HepG2 (cell line): ENCODE measurements around the gene SLC43A1. TPM values are rescaled to one million over a fixed set of nuclear protein-coding genes. Genes with fewer than 3 reads are reported as not detected.
A peak's percentile ranks its signal among the peaks of the same experiment; 100 is the strongest.

Source experiments
- ATAC-seq: fragments of 200-7000 bp; cut with Tn5 transposase; 3 replicates; pipeline ENCODE4 v1.9.1; 2020; ENCODE audit warnings: mild to moderate bottlenecking, moderate library complexity
- BruUV-seq: library from RNA; stranded (reverse); fragments of 400-500 nt; replicated peaks from 2 replicates; lab custom pipeline; 2021; lab: Mats Ljungman, UMichigan
- CTCF ChIA-PET: fragments of 300-600 bp; formaldehyde crosslinking; extraction: SDS; loops from one replicate; lab custom pipeline; 2021; ENCODE audit warnings: low total read pairs, inconsistent platforms, low intra/inter-chr PET ratio; lab: Yijun Ruan, JAX
- POLR2A ChIA-PET: fragments of 350-600 bp; sonication (Branson Sonifier 250); formaldehyde crosslinking; loops from one replicate; lab custom pipeline; 2020; ENCODE audit warnings: antibody characterized with exemption, inconsistent platforms; lab: Yijun Ruan, JAX
- DNase-seq: peaks from one replicate; pipeline ENCODE4 v3.0.0-alpha.2; 2015; ENCODE audit warnings: low spot score
- FAIRE-seq: peaks from 3 replicates; lab custom pipeline; 2011; peaks lifted over from hg19 to GRCh38; lab: Jason Lieb, UNC
- H2AFZ ChIP-seq: one replicate; pipeline ENCODE4 v1.6.1; 2011; ENCODE audit warnings: low read length, inconsistent platforms
- H3K27ac ChIP-seq: fragments of 300-600 bp; 3 replicates; pipeline ENCODE4 v1.8.0; 2011; ENCODE audit warnings: mixed run types, mild to moderate bottlenecking, mixed read lengths, low read length, inconsistent platforms; ENCODE audit not compliant: insufficient read depth; ENCODE audit errors: extremely low read length
- H3K27me3 ChIP-seq, 2 experiments: fragments of 200-600 bp in 1 of 2; 2 replicates in 1 of 2; 3 replicates in 1 of 2; pipeline versions ENCODE4 v1.6.0 to v1.8.0; 2011; ENCODE audit warnings: low read length in 2 of 2, mild to moderate bottlenecking in 2 of 2, moderate library complexity in 2 of 2, inconsistent platforms in 1 of 2; ENCODE audit not compliant: insufficient read depth in 2 of 2, control insufficient read depth in 1 of 2
- H3K36me3 ChIP-seq, 2 experiments: fragments of 200-600 bp in 1 of 2; replicated peaks in 1 of 2; 2 replicates in 1 of 2; 3 replicates in 1 of 2; pipeline versions ENCODE4 v1.5.1 to v1.8.0; 2011; ENCODE audit warnings: low read length in 2 of 2, inconsistent platforms in 1 of 2; ENCODE audit not compliant: insufficient read depth in 2 of 2, control insufficient read depth in 1 of 2
- H3K4me1 ChIP-seq: 2 replicates; pipeline ENCODE4 v1.5.1; 2012; ENCODE audit warnings: low read length, inconsistent platforms; ENCODE audit not compliant: insufficient read depth
- H3K4me2 ChIP-seq: 2 replicates; pipeline ENCODE4 v1.6.0; 2011; ENCODE audit warnings: low read depth, low read length, inconsistent platforms
- H3K4me3 ChIP-seq, 3 experiments: fragments of 200-600 bp in 1 of 3; sonication (generic), shearing (Covaris generic) in 1 of 3; replicated peaks in 1 of 3; 2 replicates each; pipeline ENCODE4 v1.5.1; 2011 to 2016; ENCODE audit warnings: low read length in 3 of 3, inconsistent platforms in 2 of 3, low read depth in 2 of 3, mild to moderate bottlenecking in 2 of 3, control low read depth in 1 of 3, mixed read lengths in 1 of 3; ENCODE audit not compliant: insufficient read depth in 1 of 3
- H3K79me2 ChIP-seq: one replicate; pipeline ENCODE4 v1.6.1; 2011; ENCODE audit warnings: low read length, inconsistent platforms; ENCODE audit not compliant: insufficient read depth
- H3K9ac ChIP-seq: 2 replicates; pipeline ENCODE4 v1.6.0; 2011; ENCODE audit warnings: mild to moderate bottlenecking, low read depth, low read length, inconsistent platforms; ENCODE audit not compliant: insufficient read depth
- H3K9me3 ChIP-seq: 2 replicates; pipeline ENCODE4 v1.5.1; 2012; ENCODE audit warnings: mild to moderate bottlenecking, low read length
- H4K20me1 ChIP-seq: 2 replicates; pipeline ENCODE4 v1.6.0; 2011; ENCODE audit warnings: inconsistent platforms, mild to moderate bottlenecking, low read length, moderate library complexity; ENCODE audit not compliant: insufficient read depth
- ELF1 ChIP-seq: sonication (generic); formaldehyde crosslinking; IDR thresholded peaks from 2 replicates; pipeline ENCODE4 v1.4.0; 2020; ENCODE audit warnings: missing genetic modification reagents
- EZH2 ChIP-seq: conservative IDR thresholded peaks from 2 replicates; pipeline ENCODE4 v1.6.1; 2012; ENCODE audit warnings: mild to moderate bottlenecking, low read depth, low read length, moderate library complexity
- FOSL2 ChIP-seq: sonication (generic); formaldehyde crosslinking; IDR thresholded peaks from 2 replicates; pipeline ENCODE4 v1.4.0; 2020; ENCODE audit warnings: missing genetic modification reagents
- FOXA1 ChIP-seq, 2 experiments: fragments of 450-650 bp in 1 of 2; sonication (generic) in 1 of 2; formaldehyde crosslinking in 1 of 2; IDR thresholded peaks; 2 replicates each; pipeline versions ENCODE4 v1.4.0 to v1.6.1; 2016 to 2020; ENCODE audit warnings: missing genetic modification reagents in 1 of 2
- JUNB ChIP-seq: sonication (generic); formaldehyde crosslinking; IDR thresholded peaks from 2 replicates; pipeline ENCODE4 v1.8.0; 2022; ENCODE audit warnings: missing genetic modification reagents, mild to moderate bottlenecking, borderline replicate concordance
- POLR2A ChIP-seq, 2 experiments: IDR thresholded peaks; 2 replicates each; pipeline ENCODE4 v1.6.1; 2011; ENCODE audit warnings: low read depth in 2 of 2, low read length in 2 of 2, mild to moderate bottlenecking in 1 of 2, moderate library complexity in 1 of 2; ENCODE audit not compliant: insufficient read depth in 1 of 2
- RBM22 ChIP-seq: fragments of 200-400 bp; formaldehyde crosslinking; optimal IDR thresholded peaks from 2 replicates; pipeline ENCODE3; 2017; ENCODE audit warnings: mild to moderate bottlenecking, low read length, moderate library complexity
- SALL1 ChIP-seq: sonication (generic); formaldehyde crosslinking; IDR thresholded peaks from 2 replicates; pipeline ENCODE4 v1.8.0; 2022; ENCODE audit warnings: mild to moderate bottlenecking, missing genetic modification reagents
- SCMH1 ChIP-seq: sonication (generic); formaldehyde crosslinking; IDR thresholded peaks from 2 replicates; pipeline ENCODE4 v1.9.0; 2021; ENCODE audit warnings: missing genetic modification reagents, mild to moderate bottlenecking, borderline replicate concordance
- TOPORS ChIP-seq: sonication (generic); formaldehyde crosslinking; IDR thresholded peaks from 2 replicates; pipeline ENCODE4 v1.8.0; 2023; ENCODE audit warnings: mild to moderate bottlenecking, missing genetic modification reagents
- WGBS: methylation state at CpG from one replicate; pipeline ENCODE4 v1.1.6; 2017; ENCODE audit warnings: low lambda C conversion rate; 5-methylcytosine and 5-hydroxymethylcytosine counted together
- in situ Hi-C: cut with HindIII; loops from 2 replicates; pipeline ENCODE4 v1.10.0; 2017; ENCODE audit warnings: low pct_unique_long_range_greater_than_20kb; ENCODE audit not compliant: extremely low pct_ligation_motif_present
- intact Hi-C: fragments of 100-400 bp; cut with micrococcal nuclease; formaldehyde crosslinking; loops from one replicate; pipeline ENCODE4 v1.10.0; 2022; ENCODE audit not compliant: unreplicated experiment
- polyA plus RNA-seq, 8 experiments: library from polyadenylated mRNA; depleted of rRNA in 3 of 8; stranded (reverse) in 7 of 8; unstranded in 1 of 8; fragments of >200 nt; fragmentation: Illumina TruSeq in 4 of 8; extraction: Trizol in 4 of 8; gene quantifications; 2 replicates each; pipeline versions ENCODE4 v1.2.1 to v1.2.3, GENCODE V29; 2011 to 2016; ENCODE audit warnings: low read depth in 4 of 8, missing spikeins in 1 of 8, mixed read lengths in 1 of 8; ENCODE audit not compliant: insufficient read depth in 1 of 8
- total RNA-seq, 5 experiments: library from RNA; depleted of rRNA; stranded (reverse); fragments of >200 nt; fragmentation: Illumina TruSeq; extraction: Trizol; gene quantifications; 2 replicates each; pipeline ENCODE4 v1.2.3, GENCODE V29; 2016; ENCODE audit warnings: low read depth in 1 of 5

SLC43A1 gene
- total and polyA plus RNA-seq, 2 of the 13 experiments (the other 11 are each of a cell fraction or from before 2014, with no cell fraction given): 72.3 to 87.6 TPM

- intact Hi-C loops (no loop called here), in situ Hi-C loops (no loop called here)
- Histone ChIP-seq H3K9me3 (no peaks in the 10 kb centered on the region), H3K4me2 (peak overlapping the region; percentile 46), H3K79me2 (peaks cover 42% of the 10 kb centered on the region), H3K27me3 (no peaks in the 10 kb centered on the region), H3K4me1 (peaks cover 97% of the 10 kb centered on the region), H2AFZ (no peak overlapping the region), H3K4me3 (0 out of 6 replicates have a peak overlapping the region, but pooled peaks of 1 of the 3 experiments have one; percentile 4), H4K20me1 (peaks cover 13% of the 10 kb centered on the region), H3K9ac (peak overlapping the region; percentile 16; the same call in 1 of the 2 replicates), H3K27ac (peak overlapping the region; percentile 66), H3K36me3 (peaks cover 15 to 56% of the 10 kb centered on the region in 2 experiments)
- BruUV-seq: no TSS peak
- ATAC-seq (no peak), DNase-seq (no peak), FAIRE-seq (peak; percentile 42)
- 58% methylated on average over 12 of the region's 12 CpGs for WGBS
- ChIA-PET POLR2A (interaction anchor here (1.0 to 9.7 kb wide), 3 partner anchors 15 to 27 kb away, joined by 3 to 111 read pairs (median 3); partner anchors contain the start of gene SLC43A1), CTCF (no interaction called here)
- TF ChIP-seq JUNB (CRISPR knock-in tag) (no peak), SCMH1 (CRISPR knock-in tag) (no peak), SALL1 (CRISPR knock-in tag) (0 out of 2 replicates have a peak, but pooled peaks have one; percentile 4), TOPORS (no peak), ELF1 (CRISPR knock-in tag) (no peak), POLR2A (IDR thresholded peaks at IDR 0.05; ENCODE audit: insufficient read depth in 1 of 2, low read depth in 2 of 2, low read length in 2 of 2) (0 out of 4 replicates have a peak, but pooled peaks of 1 of the 2 experiments have one; percentile 2), RBM22 (peak; percentile 58), EZH2 (no peak), FOSL2 (CRISPR knock-in tag) (0 out of 2 replicates have a peak, but pooled peaks have one; percentile 2), FOXA1 (IDR thresholded peaks at IDR 0.05) (no peak), FOXA1 (CRISPR knock-in tag; IDR thresholded peaks at IDR 0.05) (0 out of 2 replicates have a peak, but pooled peaks have one; percentile 27)
These were observed 15.5 kb downstream of the SLC43A1 start for GRCh38 chr11:57499983-57500461.
